Measurements from ENCODE around the gene ZNF837. TPM values are rescaled to one million over a fixed set of nuclear protein-coding genes. Genes with fewer than 3 reads are reported as not detected.

Gene ZNF837
- total RNA-seq, 1 donor from 2014 or later: 11.5 TPM

- no peak for TF ChIP-seq CTCF (conservative IDR thresholded peaks at IDR 0.05; ENCODE audit: low read depth, low read length)
- H3K4me3 ChIP-seq (ENCODE audit: low read depth, low read length): peak overlapping the region; percentile 88
- DNase-seq (ENCODE audit: low read depth): no peak
Measured at GRCh38 chr19:58400316-58400915, 19.6 kb upstream of the ZNF837 start.

- no peak overlapping the region for H3K4me3 ChIP-seq (ENCODE audit: low read depth, low read length)
- DNase-seq (ENCODE audit: low read depth): no peak
- TF ChIP-seq CTCF (conservative IDR thresholded peaks at IDR 0.05; ENCODE audit: low read depth, low read length): no peak
Measured at GRCh38 chr19:58399903-58400302, 19.1 kb upstream of the ZNF837 start.

GRCh38 chr19:58398545-58398944 lies 17.7 kb upstream of the ZNF837 start:
- H3K4me3 ChIP-seq (ENCODE audit: low read depth, low read length): no peak overlapping the region
- DNase-seq (ENCODE audit: low read depth): no peak
- TF ChIP-seq CTCF (conservative IDR thresholded peaks at IDR 0.05; ENCODE audit: low read depth, low read length): no peak

GRCh38 chr19:58398087-58398486 lies 17.3 kb upstream of the ZNF837 start:
- no peak for DNase-seq (ENCODE audit: low read depth)
- TF ChIP-seq CTCF (conservative IDR thresholded peaks at IDR 0.05; ENCODE audit: low read depth, low read length): no peak
- no peak overlapping the region for H3K4me3 ChIP-seq (ENCODE audit: low read depth, low read length)

- no peak for TF ChIP-seq CTCF (conservative IDR thresholded peaks at IDR 0.05; ENCODE audit: low read depth, low read length)
- no peak for DNase-seq (ENCODE audit: low read depth)
- no peak overlapping the region for H3K4me3 ChIP-seq (ENCODE audit: low read depth, low read length)
Measured at GRCh38 chr19:58397533-58398037, 16.8 kb upstream of the ZNF837 start.

GRCh38 chr19:58396691-58397532 lies 16.1 kb upstream of the ZNF837 start:
- no peak for TF ChIP-seq CTCF (conservative IDR thresholded peaks at IDR 0.05; ENCODE audit: low read depth, low read length)
- no peak for DNase-seq (ENCODE audit: low read depth)
- no peak overlapping the region for H3K4me3 ChIP-seq (ENCODE audit: low read depth, low read length)
